Fibroblast of skin of right biceps (primary cell): Measurements from ENCODE around the gene APIP.

Experiments used
- DNase-seq: peaks from one replicate; pipeline ENCODE4 v3.0.0-alpha.2; 2013

The APIP gene

DNA sequence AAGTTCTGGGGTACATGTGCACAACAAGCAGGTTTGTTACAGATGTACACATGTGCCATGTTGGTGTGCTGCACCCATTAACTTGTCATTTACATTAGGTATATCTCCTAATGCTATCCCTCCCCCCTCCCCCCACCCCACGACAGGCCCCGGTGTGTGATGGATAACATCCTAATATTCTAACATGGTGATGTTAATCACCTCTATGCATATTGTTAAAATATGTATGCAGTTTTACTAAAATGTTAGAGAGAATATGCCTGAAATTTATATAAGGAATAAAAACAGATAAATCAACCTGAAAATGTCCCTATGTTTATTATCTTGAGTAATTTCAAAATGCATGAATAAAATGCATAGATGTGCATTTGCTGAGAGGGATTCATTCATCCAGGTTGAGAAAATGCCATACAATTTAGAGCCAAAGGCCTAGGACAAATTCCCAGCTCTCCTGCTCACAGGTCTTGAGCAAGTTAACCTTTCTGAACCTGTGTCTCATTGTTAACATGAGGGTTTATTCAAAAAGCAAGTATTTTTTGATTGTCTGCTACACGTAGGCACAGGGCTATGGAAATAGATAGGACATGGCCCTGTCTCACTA, 38.7 kb downstream of the APIP start:
- DNase-seq, result no peak

DNA sequence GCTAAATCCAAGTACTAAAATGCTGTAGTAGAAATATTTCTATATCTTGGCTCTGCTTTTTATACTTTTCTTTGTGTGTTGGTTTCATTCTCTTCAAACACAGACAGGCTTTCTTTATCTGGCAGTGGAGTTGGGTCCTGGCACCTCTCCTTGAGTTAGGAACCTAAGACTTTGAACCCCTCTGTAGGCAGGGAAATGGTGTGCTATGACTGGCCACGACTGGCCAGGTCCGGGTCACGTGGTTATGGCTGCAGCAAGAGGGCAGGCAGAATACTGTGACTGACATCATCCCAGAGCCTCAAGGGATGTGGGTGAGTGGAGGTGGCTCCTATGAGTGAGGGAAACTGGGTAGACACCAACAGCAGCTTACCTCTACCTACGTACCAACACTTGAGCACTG, 42.0 kb downstream of the APIP start:
- no peak for DNase-seq

DNA sequence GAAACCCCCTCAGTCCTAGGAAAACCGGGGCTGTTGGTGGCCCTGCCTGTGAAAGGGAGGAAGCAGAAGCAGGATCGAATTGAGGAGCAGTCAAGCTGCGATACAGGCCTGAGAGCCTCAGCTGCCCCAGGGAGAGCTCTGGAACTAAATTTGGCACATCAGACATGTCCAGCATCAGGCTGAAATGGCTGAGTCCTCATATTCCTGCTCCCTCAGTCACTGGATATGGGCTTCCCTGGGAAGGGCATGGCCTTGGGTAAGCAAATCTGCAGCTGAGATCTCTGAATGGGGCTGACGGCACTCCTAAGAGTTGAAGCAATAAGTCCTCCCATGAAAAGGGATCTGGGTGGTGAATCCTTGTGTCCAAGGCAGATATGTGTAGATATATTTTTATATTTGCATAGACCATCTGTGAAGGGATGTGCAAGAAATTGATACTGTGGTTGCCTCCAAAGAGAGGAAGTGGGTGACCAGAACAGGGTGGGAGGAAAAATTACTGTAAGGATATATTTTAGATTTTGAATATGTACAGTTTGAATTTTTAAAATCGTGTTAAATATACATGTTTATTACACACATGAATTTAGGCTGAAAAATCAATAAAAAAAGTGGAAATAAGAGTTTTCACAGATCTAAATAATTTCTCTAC, 45.5 kb downstream of the APIP start:
- DNase-seq, result no peak

DNA sequence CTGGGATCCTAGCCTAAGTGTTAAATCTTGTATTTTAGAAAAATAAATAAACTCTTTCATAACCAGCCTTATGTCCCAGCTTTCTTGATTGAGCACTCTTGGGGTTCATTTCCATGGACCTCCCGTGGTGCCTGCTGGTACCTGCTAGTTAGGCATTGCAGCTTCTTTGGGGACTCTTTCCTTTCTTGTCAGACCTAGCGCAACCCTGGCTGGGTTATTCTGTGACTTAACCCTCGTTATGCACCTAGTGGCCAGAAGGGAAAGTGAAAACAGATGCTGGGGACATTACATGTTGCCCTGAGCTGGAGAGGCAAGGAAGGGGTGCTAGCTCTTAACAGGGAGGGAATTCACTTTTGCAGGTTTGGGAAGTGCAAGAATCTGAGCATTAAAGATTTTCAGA, 46.8 kb downstream of the APIP start:
- no peak for DNase-seq

DNA sequence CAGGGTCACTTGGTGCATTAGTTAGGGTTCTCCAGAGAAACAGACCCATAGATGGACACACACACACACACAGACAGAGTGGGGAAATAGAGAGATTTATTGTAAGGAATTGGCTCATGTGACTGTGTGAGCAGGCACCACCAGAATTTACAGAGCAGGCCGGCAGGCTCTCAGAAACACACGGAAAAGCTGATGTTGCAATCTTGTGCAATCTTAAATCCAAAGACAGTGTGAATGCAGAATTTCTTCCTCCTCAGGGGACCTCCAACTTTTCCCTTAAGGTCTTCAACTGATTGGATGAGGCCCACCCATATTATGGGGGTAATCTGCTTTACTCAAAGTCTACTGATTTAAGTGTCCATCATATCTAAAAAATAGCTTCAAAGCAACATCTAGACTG, 49.8 kb downstream of the APIP start:
- DNase-seq, result no peak

DNA sequence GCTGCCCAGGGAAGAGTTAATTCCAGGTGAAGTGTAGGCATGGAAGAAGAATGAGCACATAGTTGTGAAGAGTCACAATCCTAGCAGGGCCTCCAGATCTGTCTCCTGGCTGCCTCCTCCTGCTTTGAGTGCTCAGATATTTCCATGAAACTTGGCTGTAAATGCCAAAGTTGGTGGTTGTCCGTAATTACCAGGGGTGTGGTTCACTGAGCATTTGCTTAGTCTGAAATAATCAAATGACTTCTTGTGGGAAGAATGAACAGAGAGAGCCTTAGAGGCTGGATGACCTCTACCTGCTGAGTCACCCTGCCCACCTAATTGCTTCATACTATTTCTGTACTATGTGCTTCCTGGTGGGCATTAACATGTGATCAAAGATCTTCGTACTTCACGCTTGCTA, 50.9 kb downstream of the APIP start:
- no peak for DNase-seq

DNA sequence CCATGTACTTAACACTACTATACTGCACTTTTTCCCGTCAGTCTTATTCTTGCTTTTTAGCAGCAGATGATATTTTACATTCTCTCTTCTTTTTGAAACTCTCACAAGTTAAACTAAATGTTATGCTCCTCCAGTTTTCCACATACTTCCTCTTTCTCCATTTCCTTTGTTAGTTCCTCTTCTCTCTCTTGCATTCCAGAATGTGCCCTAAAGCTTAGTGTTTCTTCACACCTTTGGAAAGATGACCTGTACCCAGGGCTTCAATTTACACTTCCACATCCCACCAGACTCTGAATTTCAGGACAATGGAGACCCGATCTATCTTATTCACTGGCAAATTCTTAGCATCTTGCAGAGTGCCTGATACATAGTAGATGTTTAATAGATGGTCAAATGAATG, 51.8 kb downstream of the APIP start:
- no peak for DNase-seq

DNA sequence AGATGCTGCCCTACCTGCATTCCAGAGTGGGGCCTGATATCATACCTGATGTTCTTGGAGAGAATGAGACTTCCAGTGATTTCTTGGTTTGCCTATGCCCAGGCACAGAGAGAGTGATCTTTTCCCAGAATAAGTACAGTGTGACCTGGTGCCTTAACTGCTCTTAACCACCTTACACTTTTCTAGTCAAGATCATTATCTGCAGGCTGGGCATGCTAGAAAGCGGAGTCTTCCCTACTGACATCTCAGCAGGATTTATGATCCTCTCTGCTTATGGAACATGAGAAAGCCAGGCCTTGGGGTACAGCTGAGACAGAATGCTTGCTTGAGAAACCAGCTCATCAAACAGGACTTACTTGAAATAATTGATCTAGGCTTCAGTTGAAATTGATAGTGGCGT, 53.1 kb downstream of the APIP start:
- no peak for DNase-seq

DNA sequence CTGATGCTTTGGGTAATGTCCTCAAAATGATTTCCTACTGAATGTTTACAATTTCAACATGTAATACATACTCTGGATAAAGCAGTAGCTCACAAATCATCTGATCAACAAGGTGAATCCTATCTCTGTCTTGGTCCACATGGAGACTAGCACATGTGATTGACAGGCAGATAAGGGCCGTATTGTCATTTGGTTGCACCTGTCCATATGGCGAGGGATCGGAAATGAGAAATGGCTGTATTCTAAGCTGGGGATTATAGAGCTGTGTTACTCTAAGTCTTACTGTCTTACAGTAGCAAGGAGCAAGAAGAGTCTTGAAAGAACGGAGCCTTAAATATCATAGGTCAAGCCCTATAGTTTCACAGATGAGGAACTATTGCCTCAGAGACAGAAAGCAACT, 55.7 kb downstream of the APIP start:
- DNase-seq, result no peak

DNA sequence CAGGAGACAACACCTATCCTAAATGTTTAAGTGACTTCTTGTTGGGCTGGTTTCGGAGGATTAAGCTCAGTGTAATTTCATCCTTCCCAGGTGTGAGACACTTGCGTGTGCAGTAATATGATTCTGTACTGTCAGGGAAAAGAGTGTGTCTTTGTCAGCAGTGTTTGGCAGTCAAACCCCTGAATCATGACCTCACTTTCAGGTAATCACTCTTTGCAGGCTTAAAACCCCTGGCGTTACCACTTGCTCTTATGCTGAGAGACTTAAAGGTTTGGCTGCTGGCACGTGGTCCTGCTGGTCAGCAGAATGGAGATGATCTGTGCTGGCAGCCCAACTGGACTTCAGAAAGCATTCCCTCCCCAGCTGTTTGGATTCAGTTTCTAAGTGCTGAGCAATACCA, 56.1 kb downstream of the APIP start:
- no peak for DNase-seq

DNA sequence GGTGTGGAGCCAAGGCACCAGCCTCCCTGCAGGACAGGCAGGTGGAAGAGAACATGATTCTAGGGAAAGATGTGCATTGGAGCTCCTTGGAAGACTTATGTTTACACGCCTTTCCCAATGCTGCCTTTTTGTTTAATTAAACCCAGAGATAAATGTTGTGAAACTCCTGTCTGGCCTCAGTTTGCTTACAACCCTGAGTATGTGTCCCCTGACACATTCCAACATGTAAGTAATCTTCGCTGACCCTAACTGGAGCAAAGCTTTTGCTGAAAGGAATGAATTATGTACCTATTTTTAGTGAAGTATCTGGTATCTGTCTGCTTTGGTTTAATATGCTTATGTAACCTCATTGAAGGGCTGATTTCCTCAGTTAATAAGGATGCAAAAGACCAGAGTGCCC, 56.7 kb downstream of the APIP start:
- no peak for DNase-seq

DNA sequence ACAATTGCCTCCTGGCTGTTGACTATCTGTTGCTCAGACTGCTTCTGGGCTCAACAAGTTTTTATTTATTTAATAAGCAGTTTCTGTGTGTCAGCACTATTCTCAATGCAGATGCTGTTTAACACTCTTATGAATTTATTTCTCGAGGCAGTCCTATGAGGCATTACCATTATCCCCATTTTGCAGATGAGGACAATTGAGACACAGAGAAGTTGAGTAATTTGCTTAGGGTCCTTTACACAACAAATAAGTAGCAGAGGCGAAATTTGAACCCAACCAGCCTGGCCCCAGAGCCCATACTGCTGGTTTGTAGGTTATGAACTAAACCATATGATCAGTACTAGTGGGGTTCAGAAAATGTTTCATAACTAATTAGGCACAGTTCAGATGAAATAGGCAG, 58.7 kb downstream of the APIP start:
- no peak for DNase-seq

DNA sequence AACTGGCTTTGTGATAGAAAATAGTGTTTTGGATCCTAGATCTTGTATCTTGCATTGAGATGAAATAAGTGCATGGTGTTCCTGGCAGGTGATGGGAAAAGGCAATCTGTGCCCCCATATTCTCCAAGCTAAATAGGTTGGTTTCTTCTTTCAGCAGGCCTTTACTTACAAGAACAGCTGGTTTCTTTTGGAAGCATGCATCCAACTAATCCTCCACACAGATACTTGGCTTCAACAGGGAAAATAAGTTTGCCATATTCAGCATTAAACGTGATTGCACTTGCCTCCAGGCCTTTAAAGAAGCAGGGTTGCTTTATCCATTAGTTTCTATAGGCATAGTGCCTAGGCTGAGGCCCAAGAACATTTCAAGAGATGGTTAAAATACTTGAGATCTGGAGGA, 59.9 kb downstream of the APIP start:
- no peak for DNase-seq

DNA sequence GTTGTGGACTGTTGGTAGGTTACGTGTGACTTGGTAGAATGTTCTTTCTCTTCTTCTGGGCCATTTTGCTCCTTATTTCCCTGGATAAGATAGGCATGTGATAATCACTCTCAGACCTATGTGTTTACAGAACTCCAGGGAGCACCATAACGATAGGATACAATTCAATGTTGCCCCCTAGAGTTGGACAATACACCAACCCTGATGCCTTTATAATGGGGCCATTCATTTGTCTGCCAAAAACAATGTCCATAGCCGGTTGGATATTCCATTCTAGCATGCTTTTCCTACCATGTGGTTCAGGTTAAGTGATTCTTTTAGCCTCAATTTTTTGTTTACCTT, 60.5 kb downstream of the APIP start:
- DNase-seq, result no peak

DNA sequence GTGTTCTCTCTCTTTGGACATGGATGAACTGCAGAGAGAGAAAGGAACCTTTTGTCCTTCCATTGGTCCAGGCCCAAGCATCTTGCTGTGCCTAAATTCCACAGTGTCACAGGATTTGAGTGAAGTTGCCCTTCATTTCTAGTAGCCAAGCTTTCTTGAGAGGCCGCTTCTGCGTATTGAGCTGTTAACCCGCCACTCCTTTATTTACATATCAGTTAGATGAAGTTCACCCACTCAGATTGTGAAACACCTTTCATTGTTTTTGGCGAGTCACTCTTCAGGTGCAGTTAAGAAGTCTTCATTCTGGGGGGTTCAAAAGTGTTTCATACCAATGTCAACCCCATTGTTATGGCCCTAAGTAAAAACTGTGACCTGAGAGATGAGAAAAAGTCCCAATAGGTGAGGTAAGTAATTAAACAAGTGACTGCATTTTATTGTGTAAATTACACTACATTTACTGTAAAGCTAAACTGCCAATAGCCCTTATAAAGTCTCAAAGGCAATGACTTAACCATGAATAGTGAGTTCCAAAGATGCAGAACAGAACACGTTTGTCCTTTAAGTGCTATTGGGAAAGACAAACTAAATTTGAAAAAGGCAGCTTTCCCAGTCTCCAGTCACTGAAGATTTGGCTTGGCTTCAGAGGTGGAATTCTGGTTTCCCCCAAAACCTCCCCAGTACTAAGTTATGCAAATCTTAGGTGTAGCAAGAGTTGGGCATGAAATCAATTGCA, 61.0 kb downstream of the APIP start:
- no peak for DNase-seq

DNA sequence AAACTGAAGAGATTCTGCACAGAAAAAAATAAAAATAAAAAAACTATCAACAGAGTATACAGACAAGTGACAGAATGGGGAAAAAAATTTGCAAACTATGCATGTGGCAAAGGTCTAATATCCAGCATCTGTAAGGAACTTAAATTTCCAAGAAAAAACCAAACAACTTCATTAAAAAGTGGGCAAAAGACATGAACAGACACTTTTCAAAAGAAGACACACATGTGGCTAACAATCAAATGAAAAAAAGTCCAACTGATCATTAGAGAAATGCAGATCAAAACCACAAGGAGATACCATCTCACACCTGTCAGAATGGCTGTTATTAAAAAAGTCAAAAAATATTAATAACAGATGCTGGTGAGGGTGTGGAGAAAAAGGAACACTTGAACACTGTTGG, 64.3 kb downstream of the APIP start:
- no peak for DNase-seq

DNA sequence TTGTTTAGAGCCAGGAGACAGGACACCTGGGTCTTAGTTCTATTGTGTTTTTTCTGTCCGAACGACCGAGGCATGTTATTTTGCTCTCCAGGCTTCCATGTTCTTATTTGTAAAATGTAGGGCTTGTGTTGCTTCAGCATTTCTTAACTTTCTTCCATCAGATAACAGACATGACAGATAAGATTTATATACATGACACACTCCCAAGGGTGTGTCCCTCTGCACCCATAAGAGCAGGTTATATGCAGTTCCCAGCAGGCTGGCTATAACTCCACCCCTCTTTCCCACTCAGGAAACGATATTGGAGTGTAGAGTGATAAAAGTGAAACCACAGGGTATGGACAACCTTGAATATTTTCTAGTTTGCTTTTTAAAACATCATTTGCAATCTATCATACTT, 65.8 kb downstream of the APIP start:
- DNase-seq, result no peak

DNA sequence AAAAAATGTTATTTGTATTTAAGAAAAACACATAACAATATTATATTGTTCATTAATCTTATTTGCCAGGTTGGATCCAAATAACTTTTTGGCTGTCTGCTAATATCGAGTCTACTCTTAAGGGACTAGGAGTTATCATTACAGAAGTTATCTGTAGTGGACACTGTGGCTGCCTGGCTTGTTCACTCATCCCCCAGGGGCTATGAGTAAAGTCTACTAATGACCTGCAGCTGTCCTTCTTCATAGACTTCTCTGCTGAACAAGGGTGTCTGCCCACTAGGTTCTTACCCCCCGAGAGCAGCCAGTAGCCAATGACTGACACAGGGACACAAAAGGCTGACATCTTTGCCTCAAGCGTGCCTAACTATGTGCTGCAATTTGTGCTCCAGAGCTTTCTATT, 69.7 kb downstream of the APIP start:
- DNase-seq, result no peak

DNA sequence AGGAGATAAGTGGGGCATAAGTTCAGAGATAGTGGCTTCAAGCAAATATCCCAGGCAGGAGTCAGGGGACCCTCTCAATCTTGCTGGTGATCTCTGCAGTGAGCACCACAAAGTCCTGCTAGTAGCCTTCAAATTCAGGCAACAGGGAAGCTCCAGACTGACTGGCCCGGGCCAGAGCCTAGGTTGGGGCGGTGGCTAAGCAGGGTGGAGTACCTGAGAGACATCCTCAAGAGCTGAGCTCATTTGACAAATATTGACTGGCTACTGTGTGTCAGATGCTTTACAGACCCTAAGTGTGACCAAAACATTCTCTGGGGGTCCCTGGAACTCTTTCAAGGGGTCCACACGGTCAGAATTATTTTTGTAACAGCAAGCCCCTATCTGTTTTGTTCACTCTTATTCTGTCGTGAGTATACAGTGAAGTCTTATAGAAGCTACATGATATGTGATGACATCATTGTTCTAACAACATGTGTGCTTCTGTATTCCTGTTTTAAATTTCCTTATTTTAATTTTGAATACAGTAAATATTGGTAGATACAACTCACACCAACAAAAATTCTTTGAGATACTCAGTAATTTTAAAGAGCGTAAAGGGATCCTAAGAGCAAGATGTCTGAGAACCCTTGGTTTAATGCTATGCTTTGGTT, 71.6 kb downstream of the APIP start:
- no peak for DNase-seq

DNA sequence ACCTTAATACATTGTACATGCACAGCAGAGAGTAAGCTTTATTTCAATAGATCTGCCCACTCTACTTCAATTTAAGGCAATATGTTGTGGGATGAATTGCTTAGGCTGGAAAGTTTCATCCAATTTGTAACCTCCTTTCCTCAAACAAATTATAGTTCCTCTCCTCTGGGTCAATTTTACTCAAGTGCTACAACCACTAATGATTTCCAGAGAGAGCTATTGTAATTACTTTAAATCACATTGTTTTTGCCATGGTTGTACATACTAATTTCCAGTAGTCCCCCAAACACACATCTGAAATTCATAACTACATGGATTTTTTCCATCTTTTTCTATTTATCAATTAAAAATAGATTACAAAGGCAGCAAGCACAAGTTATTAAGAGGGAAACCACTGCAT, 72.9 kb downstream of the APIP start:
- DNase-seq, result no peak

DNA sequence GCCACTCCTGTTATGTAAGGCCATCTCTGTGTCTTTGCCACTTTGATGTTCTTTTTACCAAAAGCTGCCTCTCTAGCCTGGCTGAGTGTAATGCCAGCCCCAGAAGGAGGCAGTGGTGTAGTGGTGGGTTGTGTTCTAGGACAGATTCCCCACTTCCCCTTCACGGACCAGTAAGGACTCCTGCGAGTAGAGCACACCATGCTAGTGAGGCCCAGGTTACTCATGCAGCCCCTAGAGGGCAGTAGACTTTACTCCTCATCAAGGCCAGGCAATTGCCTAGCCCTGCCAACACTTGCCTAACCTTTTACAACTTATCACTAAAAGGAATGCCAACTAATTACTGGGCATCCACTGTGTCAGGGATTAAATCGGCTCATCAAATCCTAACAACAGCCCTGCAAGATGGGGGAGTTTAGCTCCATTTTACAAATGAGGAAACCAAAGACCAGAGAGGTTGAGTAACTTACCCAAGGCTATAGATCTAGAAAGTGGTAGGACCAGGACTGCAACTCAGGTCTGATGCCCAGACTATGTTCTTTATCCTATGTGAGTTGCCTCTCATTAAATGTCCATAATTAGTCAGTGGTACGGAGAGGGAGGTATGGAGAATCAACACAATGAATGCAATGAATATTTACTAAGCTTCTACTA, 75.3 kb downstream of the APIP start:
- peak; percentile 28 for DNase-seq

DNA sequence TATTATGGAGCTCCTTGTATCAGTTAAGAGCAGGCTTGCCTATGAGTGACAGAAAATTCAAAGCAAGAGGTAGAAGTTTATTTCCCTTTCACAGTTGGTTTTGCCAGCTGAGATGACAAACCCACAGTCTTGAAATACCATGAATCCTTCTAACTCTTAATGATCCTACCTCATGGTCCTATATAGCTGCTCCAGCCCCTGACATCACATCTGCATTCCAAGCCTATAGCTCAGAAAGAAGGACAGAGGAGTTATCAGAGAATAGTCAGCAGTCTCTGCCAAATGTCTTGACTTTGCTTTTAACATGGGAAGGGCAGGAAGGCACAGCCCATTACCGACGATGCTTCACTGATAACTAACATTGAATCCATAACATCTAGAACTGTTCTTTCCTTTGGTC, 76.2 kb downstream of the APIP start:
- DNase-seq, result no peak

DNA sequence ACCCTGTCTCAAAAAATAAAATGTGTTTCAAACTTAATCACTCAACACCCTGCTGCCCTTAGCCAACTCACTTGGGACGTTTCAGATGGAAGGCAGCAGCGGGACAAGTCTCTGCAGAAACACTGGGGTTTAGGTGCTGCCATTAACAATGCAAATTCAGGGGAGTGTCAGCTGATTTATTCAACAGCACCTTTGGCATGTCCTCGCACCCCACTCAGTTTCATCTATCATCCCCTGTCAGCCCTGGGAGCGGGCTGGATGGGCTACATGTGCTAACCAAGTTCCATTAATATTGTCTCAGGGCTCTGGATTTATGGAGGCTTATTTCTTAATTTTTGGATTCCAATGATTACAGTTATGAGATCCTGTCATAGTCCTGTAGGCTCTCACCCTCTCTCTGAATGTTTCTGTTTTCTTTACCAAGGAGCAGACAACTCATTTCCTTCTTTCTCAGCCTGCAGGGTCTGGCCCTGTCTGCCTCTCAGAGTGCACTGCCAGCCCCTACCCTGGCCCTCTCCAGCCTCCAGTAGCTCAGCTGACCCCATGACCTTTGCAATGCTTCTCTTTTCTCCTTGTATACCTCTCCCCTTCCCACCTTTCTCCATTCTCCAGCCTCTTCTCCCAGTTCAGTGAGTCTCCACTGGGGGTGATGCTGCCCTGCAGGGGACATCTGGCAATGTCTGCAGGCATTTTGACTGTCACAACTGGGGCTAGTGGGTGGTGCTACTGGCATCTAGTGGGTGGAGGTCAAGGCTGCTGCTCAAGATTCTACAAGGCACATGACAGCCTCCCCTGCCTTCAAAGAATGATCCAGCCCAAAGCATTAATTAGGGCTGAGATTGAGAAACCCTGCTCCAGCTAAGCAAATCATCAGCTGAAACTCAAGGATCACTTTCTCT, 79.0 kb downstream of the APIP start:
- DNase-seq, result no peak
